ENCODE data around the gene PRCD.

Gene PRCD

GRCh38 chr17:76535788-76536510 is 3.9 kb upstream of the PRCD start:
- no peak for DNase-seq (ENCODE audit: low read depth)
- TF ChIP-seq CTCF (conservative IDR thresholded peaks at IDR 0.05; ENCODE audit: low read depth, low read length): no peak
- no peak overlapping the region for H3K4me3 ChIP-seq (ENCODE audit: low read depth, low read length)

- TF ChIP-seq CTCF (conservative IDR thresholded peaks at IDR 0.05; ENCODE audit: low read depth, low read length): no peak
- DNase-seq (ENCODE audit: low read depth): no peak
- H3K4me3 ChIP-seq (ENCODE audit: low read depth, low read length): peak overlapping the region; percentile 62
Observed at GRCh38 chr17:76536511-76537287, 3.1 kb upstream of the PRCD start.

- peak overlapping the region; percentile 62 for H3K4me3 ChIP-seq (ENCODE audit: low read depth, low read length)
- no peak for TF ChIP-seq CTCF (conservative IDR thresholded peaks at IDR 0.05; ENCODE audit: low read depth, low read length)
- no peak for DNase-seq (ENCODE audit: low read depth)
Observed at GRCh38 chr17:76537288-76537577, 2.6 kb upstream of the PRCD start.

- peak within 1 kb of the TSS; percentile 62 for H3K4me3 ChIP-seq (ENCODE audit: low read depth, low read length)
- DNase-seq (ENCODE audit: low read depth): peak; percentile 61
- TF ChIP-seq CTCF (conservative IDR thresholded peaks at IDR 0.05; ENCODE audit: low read depth, low read length): no peak
Observed at GRCh38 chr17:76537578-76538280, 2.1 kb upstream of the PRCD start, which contains the start of gene CYGB. Gene CYGB, minus strand, starts transcription at chr17:76537709. Its CDS starts 167 bp downstream, at chr17:76537542.

- TF ChIP-seq CTCF (conservative IDR thresholded peaks at IDR 0.05; ENCODE audit: low read depth, low read length): no peak
- DNase-seq (ENCODE audit: low read depth): no peak
- H3K4me3 ChIP-seq (ENCODE audit: low read depth, low read length): peak overlapping the region; percentile 62
Observed at GRCh38 chr17:76538281-76538931, 1.4 kb upstream of the PRCD start.

GRCh38 chr17:76538941-76539570 is 788 bp upstream of the PRCD start:
- H3K4me3 ChIP-seq (ENCODE audit: low read depth, low read length): no peak overlapping the region
- no peak for TF ChIP-seq CTCF (conservative IDR thresholded peaks at IDR 0.05; ENCODE audit: low read depth, low read length)
- no peak for DNase-seq (ENCODE audit: low read depth)

Measured in choroid plexus epithelial cell (primary cell).